NOMO-1 treated with dmso at 0.1 percent for 144 hours (cell line): Measurements from ENCODE around the gene PDE11A.

ENCODE experiments used
- DNase-seq: peaks from one replicate; lab custom pipeline; 2025; ENCODE audit not compliant: unreplicated experiment; lab: John Stamatoyannopoulos, UW

Gene PDE11A

GRCh38 chr2:177730792-177731191 lies 341.8 kb downstream of the PDE11A start:
- DNase-seq = no peak

DNA sequence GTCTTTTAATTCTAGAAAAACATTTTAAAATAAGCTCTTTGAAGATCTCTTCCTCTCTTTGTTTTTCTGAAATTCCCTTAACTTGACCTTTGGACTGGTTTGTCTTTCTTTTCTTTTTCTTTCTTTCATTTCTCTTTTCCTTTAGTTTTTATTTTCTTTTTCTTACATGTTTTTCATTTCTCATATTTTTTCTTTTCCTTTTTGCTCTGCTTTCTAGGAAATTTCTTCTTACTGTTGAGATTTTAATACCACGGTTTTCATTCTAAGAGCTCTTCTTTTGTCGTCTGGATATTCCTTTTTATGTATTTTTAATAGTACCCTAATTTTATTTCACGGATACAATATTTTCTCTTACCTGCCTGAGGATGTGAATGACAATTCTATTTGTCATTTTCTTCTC lies 342.2 kb downstream of the PDE11A start:
- DNase-seq = no peak

GRCh38 chr2:177728920-177729319 lies 343.7 kb downstream of the PDE11A start:
- no peak for DNase-seq

DNA sequence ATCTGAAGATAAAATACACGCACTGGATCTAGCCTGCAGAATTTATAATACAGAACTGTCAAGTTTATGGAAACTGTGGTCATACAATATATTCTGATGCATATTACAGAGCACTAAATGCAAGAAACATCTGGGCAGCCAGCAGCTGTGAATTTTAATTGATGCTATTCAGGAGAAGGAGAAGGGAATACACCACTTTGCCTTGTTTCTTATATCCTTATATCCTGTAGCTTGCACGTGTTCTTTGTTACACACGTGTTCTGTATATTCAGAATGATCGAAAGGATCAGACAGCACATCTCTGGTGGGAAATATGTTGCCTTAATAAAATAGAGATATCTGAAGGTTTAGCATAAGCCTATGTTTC lies 344.2 kb downstream of the PDE11A start:
- no peak for DNase-seq

DNA sequence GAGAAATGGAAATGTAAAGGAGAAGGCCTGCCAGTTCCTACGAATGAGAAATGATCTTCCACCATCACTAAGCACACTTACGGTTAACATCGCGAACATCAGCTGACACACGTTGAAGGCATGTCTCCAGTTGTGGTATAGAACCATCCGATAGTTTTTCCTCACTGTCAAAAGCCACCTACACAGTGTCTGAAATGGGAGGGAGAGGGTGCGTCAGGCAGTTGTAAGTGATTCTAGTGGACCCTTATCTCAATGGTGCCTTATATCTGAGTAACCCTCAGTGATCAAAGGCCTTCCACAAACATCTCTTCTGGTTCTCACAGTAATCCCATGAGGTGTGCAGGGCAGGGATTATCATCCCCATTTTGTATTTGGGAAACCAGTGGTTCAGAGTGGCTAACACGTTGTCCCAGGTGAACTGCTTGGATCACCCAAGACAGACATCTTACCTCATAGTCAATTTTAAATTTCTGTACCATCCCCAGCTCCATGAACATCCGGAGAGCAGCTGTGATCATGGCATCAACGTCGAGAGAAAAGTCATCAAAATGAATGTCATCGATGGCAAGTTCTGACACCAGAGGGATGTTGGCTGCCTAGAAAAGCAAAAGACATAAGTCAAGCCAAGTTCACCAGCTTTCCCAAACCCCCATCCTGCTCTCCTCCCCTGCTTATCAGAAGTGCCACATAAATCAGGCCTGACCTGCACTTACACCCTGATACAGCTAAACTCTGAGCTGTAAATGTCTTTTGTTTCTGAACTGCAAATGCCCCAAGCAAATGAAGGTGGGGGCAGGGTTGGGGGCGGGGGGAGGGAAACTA lies 344.8 kb downstream of the PDE11A start:
- DNase-seq = no peak

GRCh38 chr2:177726931-177727348 lies 345.6 kb downstream of the PDE11A start:
- no peak for DNase-seq

DNA sequence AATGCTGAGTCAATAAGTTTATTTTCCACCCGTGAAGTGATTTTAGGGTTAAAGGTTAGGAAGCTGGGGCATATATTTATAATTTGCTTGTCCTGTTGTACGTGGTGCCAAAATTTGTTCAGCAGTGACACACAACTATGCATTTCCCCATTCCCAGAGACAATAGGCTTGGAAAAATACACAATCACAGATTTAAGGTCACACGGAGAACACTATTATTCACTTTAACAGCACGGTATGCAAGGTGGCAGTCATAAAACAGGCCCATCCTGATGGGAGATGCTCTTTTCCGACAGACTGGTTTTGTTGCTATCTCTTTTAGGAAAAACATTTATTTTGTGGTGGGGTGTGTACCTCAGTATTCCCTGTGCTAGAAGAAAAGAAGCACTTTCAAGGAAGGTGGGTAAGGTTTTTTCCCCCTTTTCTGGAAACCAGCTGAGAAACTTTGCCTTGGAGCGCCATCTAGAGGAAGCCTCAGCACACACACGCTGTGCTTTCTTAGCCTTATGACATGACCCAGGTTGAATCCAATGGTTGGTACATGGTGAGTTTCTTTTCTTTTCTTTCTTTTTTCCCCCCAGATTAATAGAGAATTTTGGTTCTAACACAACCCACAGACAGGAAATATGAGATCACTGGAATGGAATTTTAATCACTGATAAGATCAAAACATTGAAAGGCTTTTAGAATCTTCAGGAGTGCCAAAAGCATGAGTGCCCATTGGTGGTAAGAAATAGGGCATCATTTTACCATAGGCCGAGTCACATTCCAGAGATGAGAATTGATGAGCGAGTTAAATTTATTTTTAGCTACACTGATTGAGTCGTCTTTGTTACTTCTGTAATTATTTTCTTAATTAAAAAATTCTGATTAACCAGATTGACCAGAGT lies 347.9 kb downstream of the PDE11A start:
- DNase-seq = no peak

DNA sequence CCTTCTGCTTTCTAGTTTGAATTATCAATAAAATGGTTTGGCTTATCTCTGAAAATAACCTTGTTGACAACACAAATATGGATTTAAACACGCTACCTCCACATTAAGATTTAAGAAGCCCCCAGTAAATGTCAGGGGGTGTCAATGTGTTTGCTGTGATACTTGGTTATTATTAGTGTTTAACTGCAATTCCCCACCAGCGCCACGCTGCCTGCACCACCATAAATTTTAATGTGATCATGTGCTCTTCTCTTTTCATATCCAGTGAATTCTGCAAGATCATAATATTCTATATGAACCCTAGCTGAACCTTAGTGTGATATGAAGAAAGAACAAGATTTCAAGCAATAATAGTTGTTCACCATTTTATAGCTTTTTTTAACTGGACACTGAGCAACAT lies 349.3 kb downstream of the PDE11A start:
- no peak for DNase-seq

- no peak for DNase-seq
Observed at GRCh38 chr2:177721818-177722567, 350.6 kb downstream of the PDE11A start.

DNA sequence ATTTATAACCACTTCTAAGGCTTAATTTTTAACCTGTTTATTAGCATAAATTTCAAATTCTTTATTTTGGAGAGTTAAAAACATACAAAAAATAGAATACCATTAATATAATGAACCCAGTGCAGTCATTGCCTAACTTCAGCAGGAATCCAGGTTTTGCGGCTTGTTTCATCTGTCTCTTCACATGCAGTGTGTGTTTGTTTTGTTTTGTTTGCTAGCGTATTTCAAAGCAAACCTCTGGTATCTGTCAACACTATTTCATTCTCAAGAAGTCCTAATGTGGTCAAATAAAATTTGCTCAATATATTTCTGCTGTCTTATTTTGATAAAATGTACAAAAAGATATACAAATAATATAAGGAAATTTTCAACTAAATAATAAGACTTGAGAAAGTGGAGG lies 351.5 kb downstream of the PDE11A start:
- no peak for DNase-seq

DNA sequence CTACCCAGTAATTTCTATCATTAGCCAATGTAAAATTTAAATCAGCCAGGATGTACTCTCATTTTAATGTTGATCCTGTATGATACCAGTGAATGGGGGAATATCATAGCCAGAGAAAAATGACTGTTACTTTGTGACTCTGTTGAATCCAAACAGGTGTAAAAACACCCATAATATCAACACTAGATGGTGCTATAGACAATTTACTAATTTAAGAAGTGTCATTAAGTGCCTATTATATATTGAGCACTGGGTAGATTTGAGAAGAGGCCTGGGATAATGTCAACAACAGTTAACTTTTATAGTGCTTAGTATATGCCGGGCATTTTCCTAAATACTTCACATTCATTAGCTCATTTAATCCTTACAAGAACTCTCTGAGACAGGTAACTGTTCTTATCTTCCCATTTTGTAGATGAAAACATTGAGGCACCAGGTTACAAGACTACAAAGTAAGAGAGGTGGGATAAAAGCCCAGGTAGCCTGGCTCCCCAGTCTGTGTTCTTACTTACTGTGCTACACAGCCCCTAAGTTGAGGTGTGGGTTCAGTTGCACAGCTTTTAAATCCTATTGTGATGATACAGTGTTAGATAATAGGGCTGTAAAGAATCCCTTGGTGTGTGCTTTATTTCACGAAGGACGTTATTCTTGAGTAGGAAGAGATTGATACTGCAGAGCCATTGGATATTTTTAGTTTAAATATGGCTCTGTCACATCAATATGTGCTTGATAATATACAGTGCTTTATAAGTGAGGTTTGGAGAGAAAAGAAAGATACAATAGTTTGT lies 354.6 kb downstream of the PDE11A start:
- DNase-seq = no peak

- DNase-seq = no peak
Observed at GRCh38 chr2:177716484-177716883, 356.1 kb downstream of the PDE11A start.

DNA sequence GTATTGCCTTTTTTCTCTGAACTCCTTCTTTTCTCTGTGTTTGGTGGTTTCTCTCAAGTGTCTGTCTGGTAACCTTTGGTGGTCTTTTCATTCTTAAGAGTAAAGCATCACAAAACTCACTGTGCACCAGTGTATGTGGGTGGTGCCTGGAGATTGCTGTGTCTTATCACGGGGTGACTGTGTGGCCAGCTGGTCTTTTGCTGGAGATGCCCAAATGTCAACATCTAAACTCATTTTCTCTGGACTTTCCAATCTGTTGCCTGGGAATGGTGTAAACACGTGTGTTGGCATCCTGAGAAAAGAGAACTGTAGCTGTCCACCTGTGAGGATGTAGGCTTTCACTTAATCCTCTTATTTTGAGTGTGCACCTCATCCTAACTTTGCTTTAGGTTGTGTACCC lies 356.8 kb downstream of the PDE11A start:
- no peak for DNase-seq

DNA sequence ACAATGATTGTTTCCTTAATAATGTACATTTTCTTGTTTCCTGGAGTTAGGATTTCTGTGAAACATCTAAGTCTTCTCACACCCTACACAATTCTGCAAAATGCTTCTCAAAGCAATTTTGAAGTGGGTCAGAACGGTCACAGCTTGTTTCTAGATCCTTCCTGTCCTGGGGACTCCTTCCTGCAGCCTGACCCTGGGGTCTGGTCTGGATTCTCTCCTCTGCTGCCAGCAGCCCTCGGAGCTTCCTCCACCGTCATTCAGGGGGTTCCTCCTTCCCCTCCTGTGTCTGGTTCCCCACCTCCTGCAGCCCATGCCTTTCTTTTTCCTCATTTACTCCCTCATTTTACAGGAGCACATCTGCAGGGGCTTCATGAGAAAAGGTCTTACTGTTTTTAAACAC lies 357.9 kb downstream of the PDE11A start:
- DNase-seq = no peak

- DNase-seq = no peak
Observed at GRCh38 chr2:177712462-177712861, 360.1 kb downstream of the PDE11A start.

DNA sequence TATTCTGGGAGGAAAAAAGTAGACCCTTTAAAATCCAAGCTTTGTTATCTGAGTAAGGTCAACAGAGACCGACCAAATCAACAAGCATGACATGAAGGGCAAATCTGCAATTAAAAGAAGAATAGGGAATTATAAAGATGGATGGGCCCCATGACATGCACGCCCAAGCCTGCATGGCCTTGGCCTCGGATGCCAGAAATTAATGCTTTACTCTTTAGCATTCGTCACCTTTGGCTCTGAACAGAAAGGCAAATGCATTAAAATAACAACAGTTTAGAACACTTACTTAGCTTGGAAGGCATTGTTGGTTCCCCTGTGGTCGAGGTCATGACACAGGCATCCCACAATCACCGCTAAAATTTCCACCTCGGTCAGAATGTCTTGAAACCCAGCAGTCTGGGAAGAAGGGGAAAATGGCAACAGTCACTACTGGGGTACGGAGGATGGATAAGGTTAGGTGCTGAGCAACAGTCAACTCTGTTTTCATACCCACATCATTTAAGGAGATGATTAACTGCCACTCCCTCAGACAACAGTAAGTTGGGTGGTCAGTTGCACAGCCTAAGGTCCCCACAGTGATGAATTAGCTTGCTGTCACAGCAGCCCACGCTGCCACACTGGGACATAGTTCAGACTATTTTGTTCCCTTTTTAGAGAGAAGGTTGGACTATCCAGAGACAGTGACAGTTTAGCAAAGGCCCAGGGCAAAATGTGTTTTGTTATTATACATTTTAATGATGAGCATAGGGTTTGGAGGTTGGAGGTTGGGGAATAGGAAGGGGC lies 360.9 kb downstream of the PDE11A start:
- DNase-seq = no peak

GRCh38 chr2:177710889-177711288 lies 361.7 kb downstream of the PDE11A start:
- no peak for DNase-seq

GRCh38 chr2:177709986-177710401 lies 362.6 kb downstream of the PDE11A start:
- no peak for DNase-seq

DNA sequence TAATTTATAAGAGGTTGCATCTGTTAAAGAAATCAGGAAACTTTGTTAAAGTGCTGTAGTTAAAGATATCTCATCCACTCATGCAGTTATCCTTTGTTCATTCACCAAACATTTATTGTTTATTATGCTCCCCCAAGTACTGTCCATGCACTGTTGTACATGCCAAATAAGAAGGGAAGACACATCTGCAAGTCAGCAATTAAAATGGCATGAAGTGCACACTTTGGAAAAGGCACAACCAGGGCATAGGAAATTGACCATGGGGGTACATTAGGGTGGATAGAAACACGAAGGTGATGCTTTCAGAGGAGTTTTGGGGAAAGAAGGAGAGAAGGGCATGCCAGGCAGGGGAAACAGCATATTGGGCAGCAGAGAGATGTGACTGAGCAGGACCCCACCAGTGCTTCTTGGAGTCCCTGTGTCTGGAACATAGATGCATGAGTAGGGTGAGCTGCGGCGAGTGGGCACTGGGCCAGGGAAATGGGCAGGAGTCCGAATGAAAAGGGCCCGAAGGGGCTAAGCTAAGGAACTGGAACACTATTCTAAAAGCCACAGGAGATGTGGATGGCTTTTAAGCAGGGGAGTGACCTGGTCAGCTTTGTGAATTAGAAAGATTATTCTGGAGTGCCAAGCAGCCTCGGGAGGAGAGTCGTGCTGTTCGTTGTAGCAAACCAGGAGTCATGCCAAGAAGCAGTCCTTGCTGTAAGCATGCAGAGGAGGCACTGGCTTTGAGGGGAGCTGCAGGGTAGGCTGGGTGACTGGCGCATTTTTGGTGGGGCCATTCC lies 363.7 kb downstream of the PDE11A start:
- no peak for DNase-seq
